ENCODE results near the gene GSTA5. TPM values are rescaled to one million over a fixed set of nuclear protein-coding genes. Genes with fewer than 3 reads are reported as not detected.
A peak's percentile ranks its signal among the peaks of the same experiment; 100 is the strongest.

Gene GSTA5
- total and polyA plus RNA-seq, 10 of the 15 experiments (the other 5 are each of a cell fraction or from before 2014, with no cell fraction given): not detected

DNA sequence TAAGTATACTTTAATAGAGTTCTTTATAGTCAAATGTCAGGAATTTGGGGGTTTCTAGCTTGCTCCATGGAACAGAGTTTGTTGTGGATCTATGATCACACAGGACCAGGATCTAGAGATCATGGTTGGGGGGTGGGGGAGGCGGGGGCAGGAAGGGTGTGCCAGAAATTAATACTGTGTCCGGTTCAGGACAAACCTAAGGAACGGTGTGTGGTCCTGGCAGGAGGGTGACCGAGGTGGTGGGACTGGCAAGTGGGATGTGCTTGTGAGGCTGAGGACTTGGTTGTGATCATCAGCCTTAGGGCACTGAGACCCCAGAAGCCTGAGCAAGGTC, 41.0 kb upstream of the GSTA5 start:
- no peaks in the 10 kb centered on the region; a peak in 1 of 4 replicates for H3K27me3 ChIP-seq (replicated peaks in 1 of 2; ENCODE audit: control insufficient read depth in 2 of 2, insufficient read depth in 2 of 2, low read length in 1 of 2)
- peak; percentile 21; the same call in 2 of the 3 replicates for ATAC-seq

More for the DNA sequence above, 41.0 kb upstream of the GSTA5 start:
- ChIA-PET POLR2A (interaction anchor here (0.7 kb wide), 1 partner anchor 101 kb away, joined by 3 read pairs; no protein-coding TSS in a partner anchor), SMC1A (ENCODE audit: uncharacterized antibody, unreplicated experiment) (interaction anchor here (0.9 kb wide), 1 partner anchor 185 kb away, joined by 3 read pairs; no protein-coding TSS in a partner anchor), CTCF (interaction anchor here (1.0 to 1.9 kb wide), 2 partner anchors 112 to 182 kb away, joined by 3 to 5 read pairs; no protein-coding TSS in a partner anchor), RAD21 (ENCODE audit: unreplicated experiment) (no interaction called here)
- 66% methylated on average over 4 of the region's 4 CpGs for WGBS (ENCODE audit: insufficient coverage, insufficient replicate concordance, low lambda C conversion rate, missing lambda C conversion rate)
- DNase-seq (ENCODE audit: low read depth, low spot score): no peak
- H3K4me1 ChIP-seq (ENCODE audit: control insufficient read depth, insufficient read depth, low read length): no peaks in the 10 kb centered on the region
- no peaks in the 10 kb centered on the region for H3K79me2 ChIP-seq (ENCODE audit: control insufficient read depth, insufficient read depth, low read length)
- no peak overlapping the region for H2AFZ ChIP-seq (ENCODE audit: control insufficient read depth, low read depth, low read length)
- no peaks in the 10 kb centered on the region for H3K9me3 ChIP-seq (replicated peaks; ENCODE audit: control insufficient read depth, insufficient read depth, low read length)
- in situ Hi-C loops (cut with MboI) (no loop called here), intact Hi-C loops (cut with micrococcal nuclease; ENCODE audit: unreplicated experiment) (loop anchor here (10.0 kb wide), 1 partner anchor 603 kb away; no protein-coding TSS in a partner anchor)
- H3K9ac ChIP-seq (ENCODE audit: control insufficient read depth, insufficient read depth, low read length): no peak overlapping the region
- H3K4me3 ChIP-seq: no peak overlapping the region
- BruUV-seq (replicated peaks): no TSS peak
- H3K4me2 ChIP-seq (ENCODE audit: control insufficient read depth, insufficient read depth): 0 out of 2 replicates have a peak overlapping the region, but pooled peaks have one; percentile 75
- FAIRE-seq: no peak
- H4K20me1 ChIP-seq (ENCODE audit: control insufficient read depth, insufficient read depth): no peaks in the 10 kb centered on the region
- H3K36me3 ChIP-seq (ENCODE audit: control insufficient read depth in 2 of 2, insufficient read depth in 2 of 2, low read length in 1 of 2): no peaks in the 10 kb centered on the region
- H3K27ac ChIP-seq (ENCODE audit: control insufficient read depth, insufficient read depth): no peak overlapping the region
- TF ChIP-seq PAX8 (IDR thresholded peaks at IDR 0.05) (no peak), TBL1XR1 (IDR thresholded peaks at IDR 0.05; ENCODE audit: low read depth, low read length) (no peak), DPF2 (IDR thresholded peaks at IDR 0.05) (no peak), ATF7 (IDR thresholded peaks at IDR 0.05; ENCODE audit: low read depth) (no peak), NFYA (IDR thresholded peaks at IDR 0.05; ENCODE audit: borderline replicate concordance, low read depth, low read length) (no peak), FOXK2 (IDR thresholded peaks at IDR 0.05) (no peak), PML (IDR thresholded peaks at IDR 0.05; ENCODE audit: low read length) (no peak), RAD51 (IDR thresholded peaks at IDR 0.05) (no peak)
- TF ChIP-seq, protein P1, sequence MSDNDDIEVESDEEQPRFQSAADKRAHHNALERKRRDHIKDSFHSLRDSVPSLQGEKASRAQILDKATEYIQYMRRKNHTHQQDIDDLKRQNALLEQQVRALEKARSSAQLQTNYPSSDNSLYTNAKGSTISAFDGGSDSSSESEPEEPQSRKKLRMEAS (IDR thresholded peaks at IDR 0.05; ENCODE audit: low read depth, low read length): no peak
- TF ChIP-seq, protein P2, sequence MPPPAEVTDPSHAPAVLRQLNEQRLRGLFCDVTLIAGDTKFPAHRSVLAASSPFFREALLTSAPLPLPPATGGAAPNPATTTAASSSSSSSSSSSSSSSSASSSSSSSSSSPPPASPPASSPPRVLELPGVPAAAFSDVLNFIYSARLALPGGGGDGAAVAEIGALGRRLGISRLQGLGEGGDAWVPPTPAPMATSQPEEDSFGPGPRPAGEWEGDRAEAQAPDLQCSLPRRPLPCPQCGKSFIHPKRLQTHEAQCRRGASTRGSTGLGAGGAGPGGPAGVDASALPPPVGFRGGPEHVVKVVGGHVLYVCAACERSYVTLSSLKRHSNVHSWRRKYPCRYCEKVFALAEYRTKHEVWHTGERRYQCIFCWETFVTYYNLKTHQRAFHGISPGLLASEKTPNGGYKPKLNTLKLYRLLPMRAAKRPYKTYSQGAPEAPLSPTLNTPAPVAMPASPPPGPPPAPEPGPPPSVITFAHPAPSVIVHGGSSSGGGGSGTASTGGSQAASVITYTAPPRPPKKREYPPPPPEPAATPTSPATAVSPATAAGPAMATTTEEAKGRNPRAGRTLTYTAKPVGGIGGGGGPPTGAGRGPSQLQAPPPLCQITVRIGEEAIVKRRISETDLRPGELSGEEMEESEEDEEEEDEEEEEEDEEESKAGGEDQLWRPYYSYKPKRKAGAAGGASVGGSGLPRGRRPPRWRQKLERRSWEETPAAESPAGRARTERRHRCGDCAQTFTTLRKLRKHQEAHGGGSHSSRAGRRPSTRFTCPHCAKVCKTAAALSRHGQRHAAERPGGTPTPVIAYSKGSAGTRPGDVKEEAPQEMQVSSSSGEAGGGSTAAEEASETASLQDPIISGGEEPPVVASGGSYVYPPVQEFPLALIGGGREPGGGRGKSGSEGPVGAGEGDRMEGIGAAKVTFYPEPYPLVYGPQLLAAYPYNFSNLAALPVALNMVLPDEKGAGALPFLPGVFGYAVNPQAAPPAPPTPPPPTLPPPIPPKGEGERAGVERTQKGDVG (CRISPR knock-in tag; IDR thresholded peaks at IDR 0.05): no peak
- TF ChIP-seq, protein P3, sequence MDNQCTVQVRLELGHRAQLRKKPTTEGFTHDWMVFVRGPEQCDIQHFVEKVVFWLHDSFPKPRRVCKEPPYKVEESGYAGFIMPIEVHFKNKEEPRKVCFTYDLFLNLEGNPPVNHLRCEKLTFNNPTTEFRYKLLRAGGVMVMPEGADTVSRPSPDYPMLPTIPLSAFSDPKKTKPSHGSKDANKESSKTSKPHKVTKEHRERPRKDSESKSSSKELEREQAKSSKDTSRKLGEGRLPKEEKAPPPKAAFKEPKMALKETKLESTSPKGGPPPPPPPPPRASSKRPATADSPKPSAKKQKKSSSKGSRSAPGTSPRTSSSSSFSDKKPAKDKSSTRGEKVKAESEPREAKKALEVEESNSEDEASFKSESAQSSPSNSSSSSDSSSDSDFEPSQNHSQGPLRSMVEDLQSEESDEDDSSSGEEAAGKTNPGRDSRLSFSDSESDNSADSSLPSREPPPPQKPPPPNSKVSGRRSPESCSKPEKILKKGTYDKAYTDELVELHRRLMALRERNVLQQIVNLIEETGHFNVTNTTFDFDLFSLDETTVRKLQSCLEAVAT (IDR thresholded peaks at IDR 0.05): no peak
